Nephron progenitor cell (in vitro differentiated cells): ENCODE measurements around the gene STX4.

ENCODE experiments used
- DNase-seq: peaks from one replicate; pipeline ENCODE4 v3.0.0; 2021
- H3K27ac Mint-ChIP-seq: 2 replicates; pipeline ENCODE4 v1.8.0; 2021; ENCODE audit warnings: mild to moderate bottlenecking, moderate library complexity, mixed read lengths
- H3K27me3 Mint-ChIP-seq: 2 replicates; pipeline ENCODE4 v1.8.0; 2021; ENCODE audit warnings: mild to moderate bottlenecking, low read depth, mixed read lengths; ENCODE audit not compliant: poor library complexity
- H3K36me3 Mint-ChIP-seq: 2 replicates; pipeline ENCODE4 v1.8.0; 2021; ENCODE audit warnings: low read depth, mixed read lengths
- H3K4me1 Mint-ChIP-seq: 2 replicates; pipeline ENCODE4 v1.8.0; 2021; ENCODE audit warnings: mixed read lengths
- H3K4me3 Mint-ChIP-seq: 2 replicates; pipeline ENCODE4 v1.8.0; 2021; ENCODE audit warnings: mild to moderate bottlenecking, moderate library complexity, mixed read lengths
- H3K9me3 Mint-ChIP-seq: 2 replicates; pipeline ENCODE4 v1.8.0; 2021; ENCODE audit warnings: mild to moderate bottlenecking, moderate library complexity, mixed read lengths
- CTCF ChIP-seq: fragments of 200-600 bp; sonication (generic); IDR thresholded peaks from 2 replicates; pipeline ENCODE4 v1.5.0; 2021; ENCODE audit warnings: antibody characterized with exemption

STX4 gene

GRCh38 chr16:31032736-31033708 lies at the start of gene STX4:
STX4 (plus strand) TSS chr16:31033558; CDS start chr16:31033806, 248 bp downstream.
- H3K27me3 Mint-ChIP-seq, result peaks cover 5% of the 10 kb centered on the region
- H3K9me3 Mint-ChIP-seq, result no peaks in the 10 kb centered on the region
- TF ChIP-seq CTCF, result no peak
- H3K4me1 Mint-ChIP-seq, result peaks cover 19% of the 10 kb centered on the region
- no peaks in the 10 kb centered on the region for H3K36me3 Mint-ChIP-seq
- peak within 1 kb of the TSS; percentile 93 for H3K4me3 Mint-ChIP-seq
- peak; percentile 98 for DNase-seq
- peak within 1 kb of the TSS; percentile 71 for H3K27ac Mint-ChIP-seq

GRCh38 chr16:30983898-30984610 lies 49.3 kb upstream of the STX4 start:
- no peak overlapping the region for H3K4me3 Mint-ChIP-seq
- no peak for DNase-seq
- no peaks in the 10 kb centered on the region for H3K9me3 Mint-ChIP-seq
- TF ChIP-seq CTCF, result no peak
- peaks cover 10% of the 10 kb centered on the region for H3K36me3 Mint-ChIP-seq
- peak overlapping the region; percentile 48 for H3K27ac Mint-ChIP-seq
- peaks cover 6% of the 10 kb centered on the region for H3K27me3 Mint-ChIP-seq
- H3K4me1 Mint-ChIP-seq, result peaks cover 5% of the 10 kb centered on the region

- Mint-ChIP-seq H3K27ac (peak within 1 kb of the TSS; percentile 48), H3K27me3 (peaks cover 6% of the 10 kb centered on the region), H3K9me3 (no peaks in the 10 kb centered on the region), H3K36me3 (peaks cover 10% of the 10 kb centered on the region), H3K4me1 (peaks cover 5% of the 10 kb centered on the region), H3K4me3 (peak within 1 kb of the TSS; percentile 44)
- peak; percentile 97 for DNase-seq
- TF ChIP-seq CTCF, result peak; percentile 85
Observed at GRCh38 chr16:30984669-30985400, 48.5 kb upstream of the STX4 start, which contains the start of gene HSD3B7. HSD3B7 (plus strand) TSS chr16:30985207; CDS start chr16:30985659, 452 bp downstream.

GRCh38 chr16:30985401-30986128 lies 47.8 kb upstream of the STX4 start:
- no peak for DNase-seq
- peaks cover 10% of the 10 kb centered on the region for H3K36me3 Mint-ChIP-seq
- no peaks in the 10 kb centered on the region for H3K9me3 Mint-ChIP-seq
- no peak overlapping the region for H3K27ac Mint-ChIP-seq
- H3K4me3 Mint-ChIP-seq, result peak overlapping the region; percentile 44
- H3K27me3 Mint-ChIP-seq, result peaks cover 3% of the 10 kb centered on the region
- peaks cover 5% of the 10 kb centered on the region for H3K4me1 Mint-ChIP-seq
- TF ChIP-seq CTCF, result no peak
